SKM-1 treated with dmso at 0.1 percent for 144 hours (cell line): ENCODE measurements around the gene RASA3.

Source experiments
- DNase-seq: peaks from one replicate; lab custom pipeline; 2025; ENCODE audit not compliant: unreplicated experiment; lab: John Stamatoyannopoulos, UW

RASA3 gene

DNA sequence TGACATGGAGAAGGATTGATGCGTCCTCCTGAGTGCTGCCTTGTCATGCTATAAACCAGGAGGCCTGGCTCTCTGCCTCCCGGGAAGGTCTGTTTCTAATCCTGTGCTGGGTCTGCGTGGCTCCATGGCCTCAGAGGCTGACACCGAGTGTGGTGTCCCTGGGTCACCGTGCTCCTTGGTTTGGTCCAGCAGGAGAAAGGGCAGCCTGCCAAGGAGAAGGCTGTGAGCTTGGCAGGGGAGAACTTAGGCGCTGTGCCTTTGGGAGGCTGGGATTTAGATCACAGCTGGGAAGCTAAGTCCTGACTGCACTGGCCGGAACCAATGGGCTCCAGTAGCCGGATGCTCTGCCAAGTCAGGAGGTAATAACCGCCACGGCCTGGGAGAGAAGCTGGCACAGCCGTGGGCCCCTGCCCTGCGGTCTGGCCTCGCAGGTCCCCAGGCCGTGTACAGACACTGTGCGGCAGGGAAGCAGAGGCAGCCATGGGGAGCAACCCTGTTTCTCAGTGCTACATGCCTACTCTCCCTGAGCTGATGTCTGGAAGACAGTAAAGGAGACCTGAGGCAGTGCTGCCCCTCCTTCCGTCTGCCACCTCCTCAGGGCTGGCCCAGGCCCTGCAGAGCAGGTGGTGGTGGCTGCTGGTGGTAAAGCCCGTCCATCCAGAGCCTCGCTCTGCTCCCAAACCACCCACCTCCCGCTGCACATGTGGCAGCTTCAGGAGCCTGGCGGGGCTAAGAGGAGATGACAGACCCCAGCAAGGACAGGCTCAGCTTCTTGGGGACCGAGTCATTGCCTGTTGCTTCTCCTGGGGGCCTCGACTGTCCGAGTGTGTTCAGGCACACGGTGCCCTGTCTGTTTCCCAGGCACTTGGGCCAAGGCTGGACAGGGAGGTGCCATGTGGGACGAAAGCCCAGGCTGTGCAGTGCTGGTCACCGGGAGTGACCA lies 203.5 kb downstream of the RASA3 start:
- DNase-seq: no peak
